Measurements from ENCODE around the gene RUSC2. TPM values are rescaled to one million over a fixed set of nuclear protein-coding genes. Genes with fewer than 3 reads are reported as not detected.
"Not testable (repeated sequence)": the region's sequence is repeated elsewhere in the genome, so short reads cannot be mapped to it uniquely, and the experiment has no call there.

RUSC2 gene
- total RNA-seq, 4 donors from 2014 or later: 10.0 to 60.2 (median 16.8) TPM

GRCh38 chr9:35464141-35465025, 25.5 kb upstream of the RUSC2 start:
- no peaks in the 10 kb centered on the region for H3K36me3 ChIP-seq
- DNase-seq: no peak
- intact Hi-C loops (cut with DNase I; ENCODE audit: low total_unique reads): no loop called here

GRCh38 chr9:35470340-35470739, 19.6 kb upstream of the RUSC2 start:
- H3K27me3 ChIP-seq: no peaks in the 10 kb centered on the region
- H3K4me3 ChIP-seq: no peak overlapping the region
- intact Hi-C loops (cut with DNase I; ENCODE audit: low total_unique reads): loop anchor here (10.0 kb wide), 1 partner anchor 216 kb away; no protein-coding TSS in a partner anchor
- H3K4me1 ChIP-seq: no peaks in the 10 kb centered on the region
- no peaks in the 10 kb centered on the region for H3K9me3 ChIP-seq
- DNase-seq: no peak
- no peaks in the 10 kb centered on the region for H3K36me3 ChIP-seq
- H3K27ac ChIP-seq: peak overlapping the region in 1 of 2 donors; percentile 48
- no peak for TF ChIP-seq POLR2A (IDR thresholded peaks at IDR 0.05)
- no peak for TF ChIP-seq CTCF (IDR thresholded peaks at IDR 0.05)

More at GRCh38 chr9:35464141-35465025, 25.5 kb upstream of the RUSC2 start:
- Histone ChIP-seq H3K27ac (no peak overlapping the region), H3K9me3 (peaks cover 0 to 11% of the 10 kb centered on the region in 2 donors), H3K4me1 (no peaks in the 10 kb centered on the region), H3K27me3 (no peaks in the 10 kb centered on the region), H3K4me3 (no peak overlapping the region)
- TF ChIP-seq CTCF (IDR thresholded peaks at IDR 0.05) (no peak), POLR2A (IDR thresholded peaks at IDR 0.05) (no peak)

- Histone ChIP-seq H3K36me3 (no peaks in the 10 kb centered on the region), H3K4me3 (no peak overlapping the region), H3K27me3 (no peaks in the 10 kb centered on the region), H3K27ac (peak overlapping the region in 1 of 2 donors; percentile 48), H3K4me1 (no peaks in the 10 kb centered on the region), H3K9me3 (no peaks in the 10 kb centered on the region)
- intact Hi-C loops (cut with DNase I; ENCODE audit: low total_unique reads): loop anchor here (10.0 kb wide), 1 partner anchor 216 kb away; no protein-coding TSS in a partner anchor
- peak in 1 of 2 donors; percentile 69 for DNase-seq
- no peak for TF ChIP-seq POLR2A (IDR thresholded peaks at IDR 0.05)
- no peak for TF ChIP-seq CTCF (IDR thresholded peaks at IDR 0.05)
Observed at GRCh38 chr9:35470894-35471293, 19.0 kb upstream of the RUSC2 start.

- Histone ChIP-seq H3K36me3 (no peaks in the 10 kb centered on the region), H3K4me1 (no peaks in the 10 kb centered on the region), H3K27ac (no peak overlapping the region), H3K27me3 (no peaks in the 10 kb centered on the region), H3K9me3 (no peaks in the 10 kb centered on the region), H3K4me3 (no peak overlapping the region)
- intact Hi-C loops (cut with DNase I; ENCODE audit: low total_unique reads): loop anchor here (5.0 to 10.0 kb wide), 2 partner anchors 222 to 359 kb away; partner anchors contain the start of gene ATOSB
- DNase-seq: no peak
- TF ChIP-seq POLR2A (IDR thresholded peaks at IDR 0.05): no peak
- TF ChIP-seq CTCF (IDR thresholded peaks at IDR 0.05): no peak
Observed at GRCh38 chr9:35476596-35476995, 13.3 kb upstream of the RUSC2 start.

- DNase-seq: peak; percentile 44 to 64
- intact Hi-C loops (cut with DNase I; ENCODE audit: low total_unique reads): loop anchor here (5.0 to 10.0 kb wide), 2 partner anchors 223 to 360 kb away; partner anchors contain the start of gene ATOSB
Observed at GRCh38 chr9:35477211-35477855, 12.6 kb upstream of the RUSC2 start.

More at GRCh38 chr9:35477211-35477855, 12.6 kb upstream of the RUSC2 start:
- H3K4me1 ChIP-seq, H3K27ac ChIP-seq, H3K4me3 ChIP-seq, H3K9me3 ChIP-seq, H3K27me3 ChIP-seq, H3K36me3 ChIP-seq: not testable (repeated sequence)
- TF ChIP-seq CTCF (IDR thresholded peaks at IDR 0.05): peak; percentile 80 to 87 (median 85)
